SK-N-SH treated with all-trans-retinoic acid at 6 μM for 48 hours (cell line): ENCODE data around the gene C2orf42.

ENCODE experiments used
- ATAC-seq: fragments of 200-7000 bp; cut with Tn5 transposase; 3 replicates; pipeline ENCODE4 v1.9.1; 2020; ENCODE audit warnings: mild to moderate bottlenecking, moderate library complexity
- ARNTL ChIP-seq: fragments of 450-650 bp; formaldehyde crosslinking; IDR thresholded peaks from 2 replicates; pipeline ENCODE4 v1.5.0; 2020; ENCODE audit warnings: low read depth, mild to moderate bottlenecking, moderate library complexity, borderline replicate concordance
- BACH2 ChIP-seq: fragments of 250-450 bp; sonication (Bioruptor Pico); IDR thresholded peaks from 2 replicates; pipeline ENCODE4 v1.9.0; 2021; ENCODE audit warnings: mild to moderate bottlenecking, borderline replicate concordance
- CREB5 ChIP-seq: fragments of 250-450 bp; sonication (Bioruptor Pico); IDR thresholded peaks from 2 replicates; pipeline ENCODE4 v1.5.1; 2020; ENCODE audit warnings: low read depth, mild to moderate bottlenecking, moderate library complexity
- CSDC2 ChIP-seq: fragments of 250-450 bp; sonication (Bioruptor Pico); IDR thresholded peaks from 2 replicates; pipeline ENCODE4 v1.5.0; 2020; ENCODE audit warnings: mild to moderate bottlenecking, moderate library complexity
- CSRNP3 ChIP-seq: fragments of 250-450 bp; sonication (Bioruptor Pico); IDR thresholded peaks from 2 replicates; pipeline ENCODE4 v1.5.1; 2021; ENCODE audit warnings: mild to moderate bottlenecking, moderate library complexity
- ESRRG ChIP-seq: fragments of 250-450 bp; sonication (Bioruptor Pico); IDR thresholded peaks from 2 replicates; pipeline ENCODE4 v1.6.1; 2021; ENCODE audit warnings: mild to moderate bottlenecking
- GLIS3 ChIP-seq: fragments of 250-450 bp; sonication (Bioruptor Pico); IDR thresholded peaks from 2 replicates; pipeline ENCODE4 v1.5.0; 2020; ENCODE audit warnings: mild to moderate bottlenecking, moderate library complexity
- ISL1 ChIP-seq: fragments of 250-450 bp; sonication (Bioruptor Pico); IDR thresholded peaks from 2 replicates; pipeline ENCODE4 v2.1.2; 2022; ENCODE audit warnings: mild to moderate bottlenecking, moderate library complexity
- OSR1 ChIP-seq: fragments of 250-450 bp; sonication (Bioruptor Pico); IDR thresholded peaks from 2 replicates; pipeline ENCODE4 v1.8.0; 2022; ENCODE audit warnings: moderate library complexity, mild to moderate bottlenecking, inconsistent platforms
- POU6F1 ChIP-seq: fragments of 250-450 bp; sonication (Bioruptor Pico); IDR thresholded peaks from 2 replicates; pipeline ENCODE4 v1.8.0; 2021; ENCODE audit warnings: low read depth, mild to moderate bottlenecking, moderate library complexity, borderline replicate concordance
- PPARA ChIP-seq: fragments of 250-450 bp; sonication (Bioruptor Pico); IDR thresholded peaks from 2 replicates; pipeline ENCODE4 v1.5.0; 2020; ENCODE audit warnings: mild to moderate bottlenecking, borderline replicate concordance
- RARB ChIP-seq: fragments of 250-450 bp; sonication (Bioruptor Pico); IDR thresholded peaks from 2 replicates; pipeline ENCODE4 v1.8.0; 2021; ENCODE audit warnings: mild to moderate bottlenecking, moderate library complexity
- SNAI2 ChIP-seq: fragments of 250-450 bp; sonication (Bioruptor Pico); IDR thresholded peaks from 2 replicates; pipeline ENCODE4 v1.5.0; 2020; ENCODE audit warnings: mild to moderate bottlenecking, moderate library complexity
- TCF4 ChIP-seq: fragments of 250-450 bp; sonication (Bioruptor Pico); IDR thresholded peaks from 2 replicates; pipeline ENCODE4 v1.8.0; 2021; ENCODE audit warnings: mild to moderate bottlenecking, moderate library complexity, borderline replicate concordance
- TOX ChIP-seq: fragments of 250-450 bp; sonication (Bioruptor Pico); IDR thresholded peaks from 2 replicates; pipeline ENCODE4 v1.8.0; 2021; ENCODE audit warnings: mild to moderate bottlenecking, moderate library complexity, borderline replicate concordance
- ZC3H10 ChIP-seq: fragments of 250-450 bp; sonication (Bioruptor Pico); IDR thresholded peaks from 2 replicates; pipeline ENCODE4 v1.5.1; 2021; ENCODE audit warnings: mild to moderate bottlenecking, moderate library complexity
- ZFP3 ChIP-seq: fragments of 250-450 bp; sonication (Bioruptor Pico); IDR thresholded peaks from 2 replicates; pipeline ENCODE4 v1.5.0; 2020; ENCODE audit warnings: mild to moderate bottlenecking, moderate library complexity
- ZFP30 ChIP-seq: fragments of 450-650 bp; formaldehyde crosslinking; IDR thresholded peaks from 2 replicates; pipeline ENCODE4 v1.5.0; 2022; ENCODE audit warnings: mild to moderate bottlenecking, moderate library complexity
- ZNF565 ChIP-seq: fragments of 450-650 bp; formaldehyde crosslinking; conservative IDR thresholded peaks from 2 replicates; pipeline ENCODE4 v1.5.0; 2020; ENCODE audit warnings: low read depth, mild to moderate bottlenecking, moderate library complexity
- ZNF70 ChIP-seq: fragments of 450-650 bp; formaldehyde crosslinking; IDR thresholded peaks from 2 replicates; pipeline ENCODE4 v1.5.0; 2020; ENCODE audit warnings: mild to moderate bottlenecking, moderate library complexity
- ZNF8 ChIP-seq: fragments of 450-650 bp; formaldehyde crosslinking; IDR thresholded peaks from 2 replicates; pipeline ENCODE4 v1.5.0; 2020; ENCODE audit warnings: mild to moderate bottlenecking, moderate library complexity
- TF ChIP-seq, protein P1 (sequence below): fragments of 250-450 bp; sonication (Bioruptor Pico); IDR thresholded peaks from 2 replicates; pipeline ENCODE4 v1.5.0; 2020; ENCODE audit warnings: mild to moderate bottlenecking, moderate library complexity
- TF ChIP-seq, protein P2 (sequence below): fragments of 250-450 bp; sonication (Bioruptor Pico); IDR thresholded peaks from 2 replicates; pipeline ENCODE4 v1.8.0; 2020; ENCODE audit warnings: mild to moderate bottlenecking, moderate library complexity, borderline replicate concordance

The C2orf42 gene

DNA sequence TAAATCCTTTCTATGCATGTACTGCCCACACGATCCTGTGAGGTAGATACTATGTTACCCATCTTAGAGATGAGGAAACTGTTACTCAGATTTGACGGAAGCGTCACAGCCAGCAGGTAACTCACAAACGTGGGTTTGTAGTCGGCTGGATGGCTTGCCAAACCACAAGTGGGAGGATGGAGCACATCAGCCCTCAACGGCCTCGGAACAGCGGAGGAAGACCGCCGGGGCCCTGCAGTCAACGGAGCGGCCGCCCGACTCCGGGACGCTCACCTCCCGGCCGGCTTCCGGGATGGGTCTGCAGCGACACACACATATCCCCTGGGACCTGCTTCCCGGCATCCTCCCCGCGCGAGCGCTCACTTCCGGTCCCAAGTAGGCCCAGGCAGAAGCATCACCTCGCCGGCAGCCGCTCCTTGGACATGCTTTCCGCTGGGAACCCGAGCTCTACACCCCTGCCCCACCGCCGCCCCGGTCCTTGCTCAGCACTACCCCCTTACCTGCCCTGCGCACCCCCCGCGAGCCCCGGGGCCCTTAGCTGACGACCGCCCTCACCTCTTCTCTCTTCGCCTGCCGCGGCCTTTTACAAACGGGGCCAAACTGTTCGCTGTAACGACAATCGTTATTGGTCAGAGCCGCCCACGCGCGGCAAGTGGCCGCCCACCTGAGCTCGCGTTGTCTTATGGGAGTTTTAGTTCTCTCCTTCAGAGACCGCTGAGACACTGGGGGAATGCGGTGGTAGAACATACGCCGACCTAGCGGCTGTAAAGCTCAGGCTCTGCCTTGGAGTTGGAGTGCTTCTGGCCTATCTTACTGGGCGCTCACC, at the start of gene C2orf42:
Gene C2orf42 (minus strand): TSS at position 602 of the 826 bp plus-strand sequence. CDS start 9,034 bp downstream, outside the sequence.
- TF ChIP-seq GLIS3 (CRISPR knock-in tag) (peak; percentile 73), ZC3H10 (CRISPR knock-in tag) (no peak), ZFP3 (0 out of 2 replicates have a peak, but pooled peaks have one; percentile 25), SNAI2 (CRISPR knock-in tag) (no peak), OSR1 (CRISPR knock-in tag) (no peak), CSDC2 (0 out of 2 replicates have a peak, but pooled peaks have one; percentile 54), ARNTL (CRISPR knock-in tag) (no peak), ESRRG (CRISPR knock-in tag) (no peak), CSRNP3 (no peak; the same call in 1 of the 2 replicates), POU6F1 (no peak), ZNF70 (0 out of 2 replicates have a peak, but pooled peaks have one; percentile 29), ZNF8 (no peak), CREB5 (CRISPR knock-in tag) (no peak), TOX (CRISPR knock-in tag) (no peak), ISL1 (CRISPR knock-in tag) (no peak), PPARA (CRISPR knock-in tag) (no peak), RARB (no peak), BACH2 (no peak), ZNF565 (CRISPR knock-in tag) (no peak), ZFP30 (CRISPR knock-in tag) (no peak), TCF4 (CRISPR knock-in tag) (no peak)
- TF ChIP-seq, protein P1, sequence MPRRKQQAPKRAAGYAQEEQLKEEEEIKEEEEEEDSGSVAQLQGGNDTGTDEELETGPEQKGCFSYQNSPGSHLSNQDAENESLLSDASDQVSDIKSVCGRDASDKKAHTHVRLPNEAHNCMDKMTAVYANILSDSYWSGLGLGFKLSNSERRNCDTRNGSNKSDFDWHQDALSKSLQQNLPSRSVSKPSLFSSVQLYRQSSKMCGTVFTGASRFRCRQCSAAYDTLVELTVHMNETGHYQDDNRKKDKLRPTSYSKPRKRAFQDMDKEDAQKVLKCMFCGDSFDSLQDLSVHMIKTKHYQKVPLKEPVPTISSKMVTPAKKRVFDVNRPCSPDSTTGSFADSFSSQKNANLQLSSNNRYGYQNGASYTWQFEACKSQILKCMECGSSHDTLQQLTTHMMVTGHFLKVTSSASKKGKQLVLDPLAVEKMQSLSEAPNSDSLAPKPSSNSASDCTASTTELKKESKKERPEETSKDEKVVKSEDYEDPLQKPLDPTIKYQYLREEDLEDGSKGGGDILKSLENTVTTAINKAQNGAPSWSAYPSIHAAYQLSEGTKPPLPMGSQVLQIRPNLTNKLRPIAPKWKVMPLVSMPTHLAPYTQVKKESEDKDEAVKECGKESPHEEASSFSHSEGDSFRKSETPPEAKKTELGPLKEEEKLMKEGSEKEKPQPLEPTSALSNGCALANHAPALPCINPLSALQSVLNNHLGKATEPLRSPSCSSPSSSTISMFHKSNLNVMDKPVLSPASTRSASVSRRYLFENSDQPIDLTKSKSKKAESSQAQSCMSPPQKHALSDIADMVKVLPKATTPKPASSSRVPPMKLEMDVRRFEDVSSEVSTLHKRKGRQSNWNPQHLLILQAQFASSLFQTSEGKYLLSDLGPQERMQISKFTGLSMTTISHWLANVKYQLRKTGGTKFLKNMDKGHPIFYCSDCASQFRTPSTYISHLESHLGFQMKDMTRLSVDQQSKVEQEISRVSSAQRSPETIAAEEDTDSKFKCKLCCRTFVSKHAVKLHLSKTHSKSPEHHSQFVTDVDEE (CRISPR knock-in tag), result no peak
- TF ChIP-seq, protein P2, sequence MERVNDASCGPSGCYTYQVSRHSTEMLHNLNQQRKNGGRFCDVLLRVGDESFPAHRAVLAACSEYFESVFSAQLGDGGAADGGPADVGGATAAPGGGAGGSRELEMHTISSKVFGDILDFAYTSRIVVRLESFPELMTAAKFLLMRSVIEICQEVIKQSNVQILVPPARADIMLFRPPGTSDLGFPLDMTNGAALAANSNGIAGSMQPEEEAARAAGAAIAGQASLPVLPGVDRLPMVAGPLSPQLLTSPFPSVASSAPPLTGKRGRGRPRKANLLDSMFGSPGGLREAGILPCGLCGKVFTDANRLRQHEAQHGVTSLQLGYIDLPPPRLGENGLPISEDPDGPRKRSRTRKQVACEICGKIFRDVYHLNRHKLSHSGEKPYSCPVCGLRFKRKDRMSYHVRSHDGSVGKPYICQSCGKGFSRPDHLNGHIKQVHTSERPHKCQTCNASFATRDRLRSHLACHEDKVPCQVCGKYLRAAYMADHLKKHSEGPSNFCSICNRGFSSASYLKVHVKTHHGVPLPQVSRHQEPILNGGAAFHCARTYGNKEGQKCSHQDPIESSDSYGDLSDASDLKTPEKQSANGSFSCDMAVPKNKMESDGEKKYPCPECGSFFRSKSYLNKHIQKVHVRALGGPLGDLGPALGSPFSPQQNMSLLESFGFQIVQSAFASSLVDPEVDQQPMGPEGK (CRISPR knock-in tag), result no peak
- peak; percentile 96 for ATAC-seq

- ATAC-seq, result no peak
- no peak for TF ChIP-seq ZNF70
- TF ChIP-seq ZFP30 (CRISPR knock-in tag), result no peak
- no peak for TF ChIP-seq SNAI2 (CRISPR knock-in tag)
- TF ChIP-seq CSDC2, result no peak
- no peak for TF ChIP-seq GLIS3 (CRISPR knock-in tag)
- TF ChIP-seq POU6F1, result no peak
- no peak for TF ChIP-seq BACH2
- no peak for TF ChIP-seq RARB
- no peak for TF ChIP-seq PPARA (CRISPR knock-in tag)
Observed at GRCh38 chr2:70240599-70240998, 49.8 kb upstream of the C2orf42 start.
